Activated CD4-positive, alpha-beta memory T cell treated with anti-CD3 and anti-CD28 coated beads for 36 hours (primary cell): ENCODE results near the gene TRIM71. TPM values are rescaled to one million over a fixed set of nuclear protein-coding genes. Genes with fewer than 3 reads are reported as not detected.
"Not testable (repeated sequence)": the region's sequence is repeated elsewhere in the genome, so short reads cannot be mapped to it uniquely, and the experiment has no call there.

Experiments
- CTCF ChIA-PET: fragments of 350-600 bp; sonication (Branson Sonifier 250); formaldehyde crosslinking; loops from one replicate; lab custom pipeline; 2021; ENCODE audit warnings: antibody characterized with exemption, inconsistent platforms; lab: Charles Lee
- POLR2A ChIA-PET: fragments of 350-600 bp; sonication (Branson Sonifier 250); formaldehyde crosslinking; loops from one replicate; lab custom pipeline; 2021; ENCODE audit warnings: antibody characterized with exemption; lab: Charles Lee
- DNase-seq: peaks from one replicate; pipeline ENCODE4 v3.0.0-alpha.2; 2020
- H3K27ac Mint-ChIP-seq: one replicate; pipeline ENCODE4 v1.8.0; 2021; ENCODE audit warnings: mixed read lengths
- H3K27me3 Mint-ChIP-seq: one replicate; pipeline ENCODE4 v1.8.0; 2021; ENCODE audit warnings: mixed read lengths
- H3K36me3 Mint-ChIP-seq: one replicate; pipeline ENCODE4 v1.8.0; 2021; ENCODE audit warnings: mixed read lengths
- H3K4me1 Mint-ChIP-seq: one replicate; pipeline ENCODE4 v1.8.0; 2021; ENCODE audit warnings: low read depth, mixed read lengths
- H3K4me3 Mint-ChIP-seq: one replicate; pipeline ENCODE4 v1.8.0; 2021; ENCODE audit warnings: mild to moderate bottlenecking, mixed read lengths
- H3K9me3 Mint-ChIP-seq: one replicate; pipeline ENCODE4 v1.8.0; 2021; ENCODE audit warnings: mixed read lengths
- intact Hi-C: fragments of 100-400 bp; cut with micrococcal nuclease; formaldehyde crosslinking; loops from one replicate; pipeline ENCODE4 v1.15.1; 2023
- total RNA-seq, 2 experiments: library from RNA; stranded (reverse); gene quantifications; one replicate each; pipeline ENCODE4 v1.2.3, GENCODE V29; 2021

Gene TRIM71
- total RNA-seq, 2 experiments from 2014 or later, result 0.02 TPM

DNA sequence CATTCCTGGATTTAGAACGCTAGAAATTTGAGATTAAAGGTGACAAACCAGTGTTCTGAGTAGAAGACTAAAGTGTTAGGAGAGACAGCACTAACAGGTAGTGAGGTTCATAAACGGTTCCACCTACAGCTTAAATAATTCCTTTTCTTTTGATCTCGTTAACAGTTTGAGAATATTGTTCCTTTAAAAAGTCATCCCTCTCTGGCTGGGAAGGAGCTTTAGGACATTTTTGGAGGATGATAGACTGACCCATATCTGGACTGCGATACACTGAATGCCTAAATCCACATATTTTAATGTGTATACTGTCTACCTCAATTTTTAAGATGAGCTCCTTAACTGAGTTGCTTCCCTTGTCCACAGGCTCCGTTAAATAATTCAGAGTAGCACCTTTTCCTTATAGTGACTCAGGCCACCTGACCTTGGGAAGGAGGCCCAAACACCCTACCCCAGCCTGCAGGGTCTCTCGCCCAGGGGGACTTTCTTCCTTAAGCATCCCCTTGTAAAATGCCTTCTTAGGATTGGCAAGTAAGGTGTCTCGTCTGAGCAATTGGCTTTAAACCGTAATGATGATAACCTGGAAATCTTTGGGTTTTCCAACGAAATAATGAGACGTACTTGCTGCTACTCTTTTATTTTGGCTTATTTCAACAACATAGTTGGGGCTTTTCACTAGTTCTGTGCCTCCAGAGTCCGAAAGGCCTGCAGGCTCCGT lies 3.3 kb downstream of the TRIM71 start:
- Mint-ChIP-seq H3K36me3 (no peaks in the 10 kb centered on the region), H3K27ac (no peak overlapping the region), H3K4me1 (peaks cover 18% of the 10 kb centered on the region), H3K9me3 (no peaks in the 10 kb centered on the region), H3K27me3 (peaks cover 38% of the 10 kb centered on the region), H3K4me3 (no peak overlapping the region)
- ChIA-PET POLR2A (no interaction called here), CTCF (interaction anchor here (0.8 to 1.5 kb wide), 2 partner anchors 17 to 82 kb away, joined by 3 to 4 read pairs; no protein-coding TSS in a partner anchor)
- DNase-seq, result no peak
- intact Hi-C loops, result no loop called here

- Mint-ChIP-seq H3K9me3 (no peaks in the 10 kb centered on the region), H3K27me3 (peaks cover 34% of the 10 kb centered on the region), H3K36me3 (no peaks in the 10 kb centered on the region), H3K4me3 (no peak overlapping the region), H3K27ac (no peak overlapping the region), H3K4me1 (peaks cover 15% of the 10 kb centered on the region)
- CTCF ChIA-PET, result interaction anchor here (1.5 kb wide), 1 partner anchor 81 kb away, joined by 4 read pairs; no protein-coding TSS in a partner anchor
- intact Hi-C loops, result no loop called here
- POLR2A ChIA-PET, result no interaction called here
- no peak for DNase-seq
These were observed 4.0 kb downstream of the TRIM71 start for GRCh38 chr3:32821686-32822296.

DNA sequence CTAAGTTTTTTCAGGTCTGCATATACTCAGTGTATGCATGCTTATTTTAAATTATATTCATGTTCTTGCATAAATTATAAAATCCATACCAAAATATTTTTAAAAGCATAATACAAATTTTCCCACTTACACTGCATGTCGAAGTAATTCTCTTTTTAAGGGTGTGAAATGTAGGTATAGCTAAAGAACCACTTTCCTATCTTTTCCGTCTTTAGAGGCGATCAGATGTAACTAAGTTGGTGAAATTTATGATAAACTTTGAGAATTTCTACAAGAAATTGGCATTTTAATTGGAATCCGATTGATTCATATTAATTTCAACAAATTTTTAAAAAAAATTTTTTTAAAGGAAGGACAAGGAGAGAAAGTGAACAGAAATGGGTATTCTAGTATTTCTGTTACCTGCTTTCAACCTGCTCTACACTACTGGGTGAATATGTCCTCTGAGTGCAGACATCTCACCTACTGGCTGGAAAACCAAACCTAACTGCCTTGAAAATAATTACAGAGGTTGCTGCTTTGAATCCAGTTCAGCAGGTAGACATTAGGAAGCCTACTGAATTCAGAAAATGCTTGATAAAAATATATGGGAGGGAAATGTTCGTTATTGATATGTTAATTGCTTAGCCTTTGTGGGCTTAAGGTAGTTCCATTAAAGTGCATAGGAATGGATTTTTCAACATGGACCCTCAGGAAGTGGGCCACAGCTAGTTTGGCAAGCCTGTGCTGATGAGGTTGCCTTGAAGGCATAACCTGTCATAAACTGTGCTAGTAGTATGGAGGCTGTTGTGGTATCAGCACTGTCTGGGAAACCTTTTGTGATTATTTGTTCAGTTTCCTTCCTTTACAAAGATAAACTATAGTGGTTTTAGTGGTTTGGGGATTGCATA lies 5.1 kb downstream of the TRIM71 start:
- ChIA-PET CTCF (no interaction called here), POLR2A (no interaction called here)
- peaks cover 28% of the 10 kb centered on the region for H3K27me3 Mint-ChIP-seq

DNA sequence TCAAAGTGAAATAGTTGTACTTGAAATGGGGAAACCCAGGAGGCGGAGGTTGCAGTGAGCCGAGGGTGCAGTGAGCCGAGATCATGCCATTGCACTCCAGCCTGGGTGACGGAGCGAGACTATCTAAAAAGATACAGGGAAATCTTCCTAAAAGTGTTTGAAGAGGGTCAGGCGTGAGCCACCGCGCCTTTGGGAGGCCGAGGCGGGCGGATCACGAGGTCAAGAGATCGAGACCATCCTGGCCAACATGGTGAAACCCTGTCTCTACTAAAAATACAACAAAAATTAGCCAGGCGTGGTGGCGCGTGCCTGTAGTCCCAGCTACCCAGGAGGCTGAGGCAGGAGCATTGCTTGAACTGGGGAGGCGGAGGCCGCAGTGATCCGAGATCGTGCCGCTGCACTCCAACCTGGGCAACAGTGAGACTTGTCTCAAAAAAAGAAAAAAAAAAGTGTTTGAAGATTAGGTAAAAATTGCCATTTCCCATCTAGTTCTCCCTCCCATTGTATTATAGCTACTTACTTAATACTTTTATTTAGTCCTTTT lies 5.9 kb downstream of the TRIM71 start:
- H3K27ac Mint-ChIP-seq, DNase-seq, intact Hi-C loops, H3K9me3 Mint-ChIP-seq, H3K4me1 Mint-ChIP-seq, CTCF ChIA-PET, H3K4me3 Mint-ChIP-seq, H3K36me3 Mint-ChIP-seq: not testable (repeated sequence)
- H3K27me3 Mint-ChIP-seq, result peaks cover 27% of the 10 kb centered on the region
- POLR2A ChIA-PET, result interaction anchor here (0.6 kb wide), 1 partner anchor 11 kb away, joined by 4 read pairs; no protein-coding TSS in a partner anchor

More for the DNA sequence above, 5.1 kb downstream of the TRIM71 start:
- DNase-seq, result no peak
- H3K4me1 Mint-ChIP-seq, result peaks cover 8% of the 10 kb centered on the region
- intact Hi-C loops, result no loop called here
- no peak overlapping the region for H3K4me3 Mint-ChIP-seq
- no peaks in the 10 kb centered on the region for H3K9me3 Mint-ChIP-seq
- no peaks in the 10 kb centered on the region for H3K36me3 Mint-ChIP-seq
- H3K27ac Mint-ChIP-seq, result no peak overlapping the region

- H3K36me3 Mint-ChIP-seq, result no peaks in the 10 kb centered on the region
- no peak overlapping the region for H3K4me3 Mint-ChIP-seq
- intact Hi-C loops, result no loop called here
- peaks cover 15% of the 10 kb centered on the region for H3K27me3 Mint-ChIP-seq
- no peaks in the 10 kb centered on the region for H3K9me3 Mint-ChIP-seq
- ChIA-PET CTCF (no interaction called here), POLR2A (no interaction called here)
- no peak overlapping the region for H3K27ac Mint-ChIP-seq
- DNase-seq, result no peak
- H3K4me1 Mint-ChIP-seq, result no peaks in the 10 kb centered on the region
These were observed 8.0 kb downstream of the TRIM71 start for GRCh38 chr3:32825601-32826375.

GRCh38 chr3:32831062-32831461 lies 13.3 kb downstream of the TRIM71 start:
- Mint-ChIP-seq H3K36me3 (no peaks in the 10 kb centered on the region), H3K27me3 (peaks cover 15% of the 10 kb centered on the region), H3K27ac (no peak overlapping the region), H3K4me3 (no peak overlapping the region), H3K4me1 (no peaks in the 10 kb centered on the region), H3K9me3 (no peaks in the 10 kb centered on the region)
- intact Hi-C loops, result no loop called here
- DNase-seq, result no peak
- ChIA-PET POLR2A (no interaction called here), CTCF (no interaction called here)

DNA sequence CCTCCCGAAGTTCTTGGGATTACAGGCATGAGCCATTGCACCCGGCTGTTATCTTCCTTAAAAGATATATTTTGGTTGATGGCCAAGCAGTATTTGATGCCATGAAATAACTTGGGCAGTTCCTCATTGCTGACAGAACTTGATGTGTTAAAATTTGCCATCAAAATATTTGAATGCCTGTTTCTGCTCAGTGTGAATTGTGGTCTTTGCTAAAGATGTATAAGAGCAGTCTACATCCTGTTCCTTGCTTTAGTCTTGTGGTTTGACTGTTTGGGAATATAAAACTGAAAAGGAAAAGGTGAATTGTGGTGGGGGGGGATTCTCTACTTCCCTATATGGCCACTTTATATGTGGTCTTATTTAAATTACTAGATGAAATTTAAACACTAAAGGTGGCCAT lies 14.0 kb downstream of the TRIM71 start:
- POLR2A ChIA-PET, result no interaction called here
- Mint-ChIP-seq H3K9me3 (no peaks in the 10 kb centered on the region), H3K4me1 (no peaks in the 10 kb centered on the region), H3K27ac (no peak overlapping the region), H3K27me3 (peaks cover 15% of the 10 kb centered on the region), H3K36me3 (no peaks in the 10 kb centered on the region), H3K4me3 (no peak overlapping the region)
- intact Hi-C loops, result no loop called here
- DNase-seq, result no peak
- CTCF ChIA-PET, result no interaction called here

DNA sequence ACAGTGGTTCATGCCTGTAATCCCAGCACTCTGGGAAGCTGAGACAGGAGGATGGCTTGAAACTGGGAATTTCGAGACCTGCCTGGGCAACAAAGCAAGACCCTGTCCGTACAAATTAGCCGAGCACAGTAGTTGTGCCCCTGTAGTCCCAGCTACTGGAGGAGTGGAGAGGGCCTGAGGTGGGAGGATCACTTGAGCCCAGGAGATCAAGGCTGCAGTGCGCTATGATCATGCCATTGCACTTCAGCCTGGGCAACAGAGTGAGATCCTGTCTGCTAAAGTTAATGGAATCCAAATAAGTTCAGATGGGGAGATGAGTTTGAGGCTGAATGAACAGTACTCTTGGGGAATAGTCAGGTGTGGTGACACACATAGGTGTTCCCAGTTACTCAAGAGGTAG lies 14.4 kb downstream of the TRIM71 start:
- POLR2A ChIA-PET, result no interaction called here
- no peak overlapping the region for H3K27ac Mint-ChIP-seq
- no peak for DNase-seq
- H3K27me3 Mint-ChIP-seq, result peaks cover 13% of the 10 kb centered on the region
- no peaks in the 10 kb centered on the region for H3K36me3 Mint-ChIP-seq
- CTCF ChIA-PET, result no interaction called here
- H3K9me3 Mint-ChIP-seq, result no peaks in the 10 kb centered on the region
- H3K4me1 Mint-ChIP-seq, result no peaks in the 10 kb centered on the region
- H3K4me3 Mint-ChIP-seq, result no peak overlapping the region
- intact Hi-C loops, result no loop called here

DNA sequence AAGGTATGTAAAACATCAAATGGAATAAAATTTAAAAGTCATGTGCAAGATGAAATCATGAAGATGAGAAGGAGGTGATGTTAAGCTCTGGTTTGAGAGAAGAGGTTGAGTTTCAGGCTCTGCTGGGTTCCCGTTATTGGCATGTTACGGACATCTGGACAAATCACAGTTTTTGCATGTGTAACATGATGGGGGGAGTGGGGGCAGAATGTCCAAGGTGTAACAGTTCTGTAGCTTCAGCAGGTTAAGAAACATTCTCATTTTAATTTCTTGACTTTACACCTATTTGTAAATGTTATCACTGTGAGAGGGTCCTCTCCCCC lies 17.2 kb downstream of the TRIM71 start:
- no peaks in the 10 kb centered on the region for H3K36me3 Mint-ChIP-seq
- no peaks in the 10 kb centered on the region for H3K4me1 Mint-ChIP-seq
- no peaks in the 10 kb centered on the region for H3K9me3 Mint-ChIP-seq
- no peak overlapping the region for H3K4me3 Mint-ChIP-seq
- no peak for DNase-seq
- ChIA-PET CTCF (no interaction called here), POLR2A (interaction anchor here (0.6 kb wide), 1 partner anchor 11 kb away, joined by 4 read pairs; no protein-coding TSS in a partner anchor)
- intact Hi-C loops, result no loop called here
- H3K27ac Mint-ChIP-seq, result no peak overlapping the region
- peaks cover 10% of the 10 kb centered on the region for H3K27me3 Mint-ChIP-seq

DNA sequence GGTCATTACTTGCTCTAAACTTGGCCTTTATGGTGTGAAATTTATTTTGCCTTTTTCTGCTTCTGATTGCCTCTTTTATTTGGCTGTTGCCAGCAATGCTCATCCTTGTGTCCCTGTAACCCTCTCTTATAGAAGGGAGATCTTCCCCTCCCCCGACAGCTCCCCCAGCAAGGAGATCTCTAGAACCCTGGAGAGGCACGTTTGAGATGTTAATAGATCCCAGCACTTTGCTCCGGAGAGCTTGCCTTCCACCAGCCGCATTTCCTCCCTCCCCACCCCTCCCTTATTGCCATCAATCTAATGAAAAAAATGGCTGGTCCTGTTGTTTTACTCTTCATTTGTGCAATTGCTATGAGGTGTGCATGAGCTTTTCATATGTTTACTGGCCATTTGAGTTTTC lies 18.2 kb downstream of the TRIM71 start:
- Mint-ChIP-seq H3K27me3 (peaks cover 10% of the 10 kb centered on the region), H3K9me3 (no peaks in the 10 kb centered on the region), H3K27ac (no peak overlapping the region), H3K4me1 (no peaks in the 10 kb centered on the region), H3K4me3 (no peak overlapping the region), H3K36me3 (no peaks in the 10 kb centered on the region)
- intact Hi-C loops, result no loop called here
- POLR2A ChIA-PET, result no interaction called here
- CTCF ChIA-PET, result no interaction called here
- no peak for DNase-seq

DNA sequence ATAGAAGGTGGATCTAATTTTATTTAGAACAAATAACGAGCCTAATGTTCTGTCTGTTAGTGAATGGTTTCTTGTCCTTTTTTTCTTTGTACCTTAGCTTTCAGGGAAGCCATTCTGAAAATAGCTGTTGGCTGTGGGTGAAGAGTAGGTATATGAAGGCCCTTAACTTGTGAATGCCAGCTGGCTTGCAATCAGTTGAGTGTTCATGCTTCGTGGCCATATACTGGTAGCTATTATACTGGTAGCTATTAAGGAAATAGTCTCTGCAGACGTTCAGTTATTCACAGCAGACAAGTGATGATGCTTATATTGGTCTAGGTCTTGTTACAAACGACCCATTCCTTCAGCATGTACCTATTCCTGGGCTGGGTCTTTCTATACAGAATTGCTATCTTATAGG lies 18.8 kb downstream of the TRIM71 start:
- DNase-seq, result no peak
- Mint-ChIP-seq H3K27ac (no peak overlapping the region), H3K9me3 (no peaks in the 10 kb centered on the region), H3K36me3 (no peaks in the 10 kb centered on the region), H3K27me3 (peaks cover 10% of the 10 kb centered on the region), H3K4me3 (no peak overlapping the region), H3K4me1 (no peaks in the 10 kb centered on the region)
- intact Hi-C loops, result no loop called here
- ChIA-PET POLR2A (no interaction called here), CTCF (no interaction called here)
